ENCODE results near the gene MVP. TPM values are rescaled to one million over a fixed set of nuclear protein-coding genes. Genes with fewer than 3 reads are reported as not detected.

Gene MVP
- total RNA-seq, 1 donor = 273 TPM

- Histone ChIP-seq H3K4me3 (ENCODE audit: insufficient read depth, low read length) (peak overlapping the region; percentile 91), H3K4me1 (ENCODE audit: insufficient read depth, low read length) (peaks cover 46% of the 10 kb centered on the region)
Observed at GRCh38 chr16:29814592-29814991, 5.7 kb upstream of the MVP start.

GRCh38 chr16:29815032-29815721, 5.1 kb upstream of the MVP start:
- Histone ChIP-seq H3K27me3 (ENCODE audit: insufficient read depth, low read length) (no peaks in the 10 kb centered on the region), H3K9me3 (ENCODE audit: low read depth, low read length) (no peaks in the 10 kb centered on the region), H3K4me2 (ENCODE audit: insufficient read depth, low read length) (peak overlapping the region; percentile 79), H2AFZ (ENCODE audit: low read length) (peak overlapping the region; percentile 86), H4K20me1 (ENCODE audit: insufficient read depth, low read length) (peaks cover 8% of the 10 kb centered on the region), H3K4me3 (ENCODE audit: insufficient read depth, low read length) (peak overlapping the region; percentile 91), H3K27ac (ENCODE audit: low read depth, low read length) (peak overlapping the region; percentile 37), H3K79me2 (ENCODE audit: insufficient read depth, low read length) (peaks cover 27% of the 10 kb centered on the region), H3K36me3 (ENCODE audit: insufficient read depth, low read length) (peaks cover 19% of the 10 kb centered on the region), H3K4me1 (ENCODE audit: insufficient read depth, low read length) (peaks cover 46% of the 10 kb centered on the region)
- peak; percentile 77 for DNase-seq (ENCODE audit: insufficient read length, low spot score, missing footprints)
- no peak for TF ChIP-seq CTCF (IDR thresholded peaks at IDR 0.05; ENCODE audit: extremely low read depth, low read depth, low read length)

More at GRCh38 chr16:29814592-29814991, 5.7 kb upstream of the MVP start:
- Histone ChIP-seq H3K27ac (ENCODE audit: low read depth, low read length) (no peak overlapping the region), H4K20me1 (ENCODE audit: insufficient read depth, low read length) (peaks cover 10% of the 10 kb centered on the region), H3K9me3 (ENCODE audit: low read depth, low read length) (no peaks in the 10 kb centered on the region), H3K4me2 (ENCODE audit: insufficient read depth, low read length) (peak overlapping the region; percentile 79), H2AFZ (ENCODE audit: low read length) (no peak overlapping the region), H3K36me3 (ENCODE audit: insufficient read depth, low read length) (peaks cover 22% of the 10 kb centered on the region), H3K27me3 (ENCODE audit: insufficient read depth, low read length) (no peaks in the 10 kb centered on the region), H3K79me2 (ENCODE audit: insufficient read depth, low read length) (peaks cover 25% of the 10 kb centered on the region)
- TF ChIP-seq CTCF (IDR thresholded peaks at IDR 0.05; ENCODE audit: extremely low read depth, low read depth, low read length) = no peak
- DNase-seq (ENCODE audit: insufficient read length, low spot score, missing footprints) = no peak

- Histone ChIP-seq H2AFZ (ENCODE audit: low read length) (peak within 1 kb of the TSS; percentile 99), H3K9me3 (ENCODE audit: low read depth, low read length) (no peaks in the 10 kb centered on the region), H3K79me2 (ENCODE audit: insufficient read depth, low read length) (peaks cover 36% of the 10 kb centered on the region), H3K36me3 (ENCODE audit: insufficient read depth, low read length) (peaks cover 16% of the 10 kb centered on the region), H3K4me2 (ENCODE audit: insufficient read depth, low read length) (peak within 1 kb of the TSS; percentile 79), H3K4me3 (ENCODE audit: insufficient read depth, low read length) (peak within 1 kb of the TSS; percentile 91), H4K20me1 (ENCODE audit: insufficient read depth, low read length) (peaks cover 5% of the 10 kb centered on the region), H3K4me1 (ENCODE audit: insufficient read depth, low read length) (peaks cover 42% of the 10 kb centered on the region), H3K27me3 (ENCODE audit: insufficient read depth, low read length) (no peaks in the 10 kb centered on the region), H3K27ac (ENCODE audit: low read depth, low read length) (peak within 1 kb of the TSS; percentile 82)
- DNase-seq (ENCODE audit: insufficient read length, low spot score, missing footprints) = peak; percentile 99
- peak; percentile 84 for TF ChIP-seq CTCF (IDR thresholded peaks at IDR 0.05; ENCODE audit: extremely low read depth, low read depth, low read length)
Observed at GRCh38 chr16:29815793-29816693, 4.2 kb upstream of the MVP start, which contains the start of gene PAGR1. TSS of gene PAGR1 (plus strand) at chr16:29816152. CDS start at chr16:29816526, 374 bp downstream.
